ENCODE results near the gene DENND1C. TPM values are rescaled to one million over a fixed set of nuclear protein-coding genes. Genes with fewer than 3 reads are reported as not detected.

DENND1C gene
- total and polyA plus RNA-seq, 2 experiments from 2014 or later: 3.1 to 6.1 TPM

DNA sequence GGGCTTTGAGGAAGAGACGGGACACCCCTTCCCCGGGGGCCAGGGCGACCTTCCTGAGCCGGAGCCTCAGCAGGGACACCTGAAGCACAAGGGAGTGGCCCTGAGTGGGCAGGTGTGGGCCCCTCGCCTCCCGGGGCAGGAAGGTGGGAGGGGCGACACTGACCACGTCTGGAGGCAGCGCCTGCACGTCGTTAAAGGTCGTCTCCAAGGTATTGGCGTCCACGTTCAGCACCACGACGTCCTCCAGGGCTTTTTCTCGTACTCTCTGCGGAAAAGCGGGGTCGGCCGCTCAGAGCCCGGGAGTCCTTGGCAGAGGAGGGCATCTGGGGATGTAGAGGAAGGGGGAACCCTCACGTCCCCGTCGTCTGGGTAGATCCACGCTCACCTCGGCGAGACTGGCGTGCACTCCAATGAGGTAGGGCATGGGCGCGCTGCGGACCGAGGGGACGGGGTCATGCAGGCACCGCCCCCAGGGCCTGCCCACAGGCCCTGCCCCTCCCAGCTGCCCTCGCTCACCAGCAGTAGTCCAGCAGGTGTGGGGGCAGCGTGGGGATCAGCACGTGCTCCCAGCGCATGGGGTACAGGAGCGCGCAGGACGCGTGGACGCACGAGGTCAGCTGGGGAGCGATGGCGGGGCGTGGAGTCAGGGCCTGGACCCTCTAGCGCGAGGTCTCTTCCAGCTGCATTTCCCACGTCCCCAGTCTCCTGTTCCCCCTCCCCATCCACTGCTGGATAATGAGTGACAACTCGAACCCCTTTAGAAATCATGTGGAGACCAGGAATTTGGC is 6.1 kb downstream of the DENND1C start:
- H2AFZ ChIP-seq: peak overlapping the region; percentile 87

DNA sequence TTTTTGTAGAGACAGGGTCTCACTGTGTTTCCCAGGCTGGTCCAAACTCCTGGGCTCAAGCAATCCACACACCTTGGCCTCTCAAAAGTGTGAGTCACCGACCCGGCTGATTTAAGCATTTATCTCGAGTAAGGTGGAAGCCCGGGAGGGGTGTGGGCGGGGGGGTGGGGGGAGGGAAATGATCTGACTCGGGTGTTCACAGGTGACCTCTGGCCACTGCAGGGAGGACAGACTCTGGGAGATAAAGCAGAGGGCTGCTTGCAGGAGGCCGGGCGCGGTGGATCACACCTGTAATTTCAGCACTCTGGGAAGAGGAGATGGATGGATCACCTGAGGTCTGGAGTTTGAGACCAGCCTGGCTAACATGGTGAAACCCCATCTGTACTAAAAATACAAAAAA is 7.9 kb downstream of the DENND1C start:
- Histone ChIP-seq H2AFZ (no peak overlapping the region), H3K4me2 (no peak overlapping the region), H3K36me3 (ENCODE audit: insufficient read depth) (no peaks in the 10 kb centered on the region), H3K4me3 (no peak overlapping the region), H3K79me2 (replicated peaks; ENCODE audit: insufficient read depth) (no peaks in the 10 kb centered on the region), H3F3A (replicated peaks; ENCODE audit: low read depth) (no peaks in the 10 kb centered on the region), H4K20me1 (replicated peaks; ENCODE audit: insufficient read depth) (no peaks in the 10 kb centered on the region), H3K27me3 (ENCODE audit: insufficient read depth) (peaks cover 14% of the 10 kb centered on the region), H3K9me2 (ENCODE audit: insufficient read depth) (no peaks in the 10 kb centered on the region), H3K27ac (ENCODE audit: low read depth) (no peak overlapping the region), H3K4me1 (ENCODE audit: insufficient read depth) (no peaks in the 10 kb centered on the region; the same call in 1 of the 2 replicates)
- H3K27me3 Mint-ChIP-seq (ENCODE audit: insufficient read depth, low read depth, poor library complexity): peaks cover 9% of the 10 kb centered on the region
- no peaks in the 10 kb centered on the region for H3K9me3 Mint-ChIP-seq
- H3K27ac Mint-ChIP-seq: no peak overlapping the region
- no peaks in the 10 kb centered on the region for H3K36me3 Mint-ChIP-seq (ENCODE audit: low read depth)
- no peak for ATAC-seq
- peaks cover 10% of the 10 kb centered on the region; the same call in 2 of the 3 replicates for H3K4me1 Mint-ChIP-seq
- H3K4me3 Mint-ChIP-seq: no peak overlapping the region
- no peak for TF ChIP-seq STAT1 (IDR thresholded peaks at IDR 0.05; ENCODE audit: unreplicated experiment)
- TF ChIP-seq EZH2 (IDR thresholded peaks at IDR 0.05; ENCODE audit: low read depth, unreplicated experiment): no peak
- TF ChIP-seq JUNB (IDR thresholded peaks at IDR 0.05; ENCODE audit: unreplicated experiment): no peak
- TF ChIP-seq, protein P1, sequence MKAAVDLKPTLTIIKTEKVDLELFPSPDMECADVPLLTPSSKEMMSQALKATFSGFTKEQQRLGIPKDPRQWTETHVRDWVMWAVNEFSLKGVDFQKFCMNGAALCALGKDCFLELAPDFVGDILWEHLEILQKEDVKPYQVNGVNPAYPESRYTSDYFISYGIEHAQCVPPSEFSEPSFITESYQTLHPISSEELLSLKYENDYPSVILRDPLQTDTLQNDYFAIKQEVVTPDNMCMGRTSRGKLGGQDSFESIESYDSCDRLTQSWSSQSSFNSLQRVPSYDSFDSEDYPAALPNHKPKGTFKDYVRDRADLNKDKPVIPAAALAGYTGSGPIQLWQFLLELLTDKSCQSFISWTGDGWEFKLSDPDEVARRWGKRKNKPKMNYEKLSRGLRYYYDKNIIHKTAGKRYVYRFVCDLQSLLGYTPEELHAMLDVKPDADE (IDR thresholded peaks at IDR 0.05): no peak
- TF ChIP-seq EZH2phosphoT487 (IDR thresholded peaks at IDR 0.05; ENCODE audit: unreplicated experiment): no peak
- no peak for TF ChIP-seq ZNF114 (CRISPR knock-in tag; IDR thresholded peaks at IDR 0.05)
- TF ChIP-seq NANOG (IDR thresholded peaks at IDR 0.05; ENCODE audit: borderline replicate concordance): no peak
- TF ChIP-seq, protein P2, sequence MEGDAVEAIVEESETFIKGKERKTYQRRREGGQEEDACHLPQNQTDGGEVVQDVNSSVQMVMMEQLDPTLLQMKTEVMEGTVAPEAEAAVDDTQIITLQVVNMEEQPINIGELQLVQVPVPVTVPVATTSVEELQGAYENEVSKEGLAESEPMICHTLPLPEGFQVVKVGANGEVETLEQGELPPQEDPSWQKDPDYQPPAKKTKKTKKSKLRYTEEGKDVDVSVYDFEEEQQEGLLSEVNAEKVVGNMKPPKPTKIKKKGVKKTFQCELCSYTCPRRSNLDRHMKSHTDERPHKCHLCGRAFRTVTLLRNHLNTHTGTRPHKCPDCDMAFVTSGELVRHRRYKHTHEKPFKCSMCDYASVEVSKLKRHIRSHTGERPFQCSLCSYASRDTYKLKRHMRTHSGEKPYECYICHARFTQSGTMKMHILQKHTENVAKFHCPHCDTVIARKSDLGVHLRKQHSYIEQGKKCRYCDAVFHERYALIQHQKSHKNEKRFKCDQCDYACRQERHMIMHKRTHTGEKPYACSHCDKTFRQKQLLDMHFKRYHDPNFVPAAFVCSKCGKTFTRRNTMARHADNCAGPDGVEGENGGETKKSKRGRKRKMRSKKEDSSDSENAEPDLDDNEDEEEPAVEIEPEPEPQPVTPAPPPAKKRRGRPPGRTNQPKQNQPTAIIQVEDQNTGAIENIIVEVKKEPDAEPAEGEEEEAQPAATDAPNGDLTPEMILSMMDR (conservative IDR thresholded peaks at IDR 0.05; ENCODE audit: low read depth in 2 of 2): no peak
- no peak for DNase-seq (ENCODE audit: low spot score)

More for the DNA sequence above, 6.1 kb downstream of the DENND1C start:
- peak; percentile 62 for ATAC-seq
- Histone ChIP-seq H3K4me3 (peak overlapping the region; percentile 56), H3K27me3 (ENCODE audit: insufficient read depth) (peaks cover 14% of the 10 kb centered on the region), H3K36me3 (ENCODE audit: insufficient read depth) (no peaks in the 10 kb centered on the region), H4K20me1 (replicated peaks; ENCODE audit: insufficient read depth) (no peaks in the 10 kb centered on the region), H3K27ac (ENCODE audit: low read depth) (no peak overlapping the region), H3F3A (replicated peaks; ENCODE audit: low read depth) (no peaks in the 10 kb centered on the region), H3K4me1 (ENCODE audit: insufficient read depth) (no peaks in the 10 kb centered on the region; the same call in none of the 2 replicates), H3K9me2 (ENCODE audit: insufficient read depth) (no peaks in the 10 kb centered on the region), H3K79me2 (replicated peaks; ENCODE audit: insufficient read depth) (no peaks in the 10 kb centered on the region), H3K4me2 (peak overlapping the region; percentile 74)
- TF ChIP-seq POLR2AphosphoS5 (IDR thresholded peaks at IDR 0.05; ENCODE audit: low read depth) (peak; percentile 47), ZNF114 (CRISPR knock-in tag; IDR thresholded peaks at IDR 0.05) (no peak), ZNF331 (CRISPR knock-in tag; IDR thresholded peaks at IDR 0.05; ENCODE audit: low read depth) (no peak)
- TF ChIP-seq, protein P2 (conservative IDR thresholded peaks at IDR 0.05; ENCODE audit: low read depth in 2 of 2): no peak
- TF ChIP-seq, protein P1 (IDR thresholded peaks at IDR 0.05): no peak
- no peaks in the 10 kb centered on the region for H3K36me3 Mint-ChIP-seq (ENCODE audit: low read depth)
- H3K4me1 Mint-ChIP-seq: peaks cover 9% of the 10 kb centered on the region; the same call in 2 of the 3 replicates
- peak; percentile 66 for DNase-seq (ENCODE audit: low spot score)
- peak overlapping the region; percentile 85 for H3K4me3 Mint-ChIP-seq
- H3K9me3 Mint-ChIP-seq: no peaks in the 10 kb centered on the region; the same call in 2 of the 3 replicates
- peaks cover 9% of the 10 kb centered on the region for H3K27me3 Mint-ChIP-seq (ENCODE audit: insufficient read depth, low read depth, poor library complexity)
- H3K27ac Mint-ChIP-seq: 0 out of 2 replicates have a peak overlapping the region, but pooled peaks have one; percentile 72
